ENCODE measurements around the gene TMTC2. TPM values are rescaled to one million over a fixed set of nuclear protein-coding genes. Genes with fewer than 3 reads are reported as not detected.

TMTC2 gene
- total RNA-seq, 1 donor from 2014 or later = 3.6 TPM

DNA sequence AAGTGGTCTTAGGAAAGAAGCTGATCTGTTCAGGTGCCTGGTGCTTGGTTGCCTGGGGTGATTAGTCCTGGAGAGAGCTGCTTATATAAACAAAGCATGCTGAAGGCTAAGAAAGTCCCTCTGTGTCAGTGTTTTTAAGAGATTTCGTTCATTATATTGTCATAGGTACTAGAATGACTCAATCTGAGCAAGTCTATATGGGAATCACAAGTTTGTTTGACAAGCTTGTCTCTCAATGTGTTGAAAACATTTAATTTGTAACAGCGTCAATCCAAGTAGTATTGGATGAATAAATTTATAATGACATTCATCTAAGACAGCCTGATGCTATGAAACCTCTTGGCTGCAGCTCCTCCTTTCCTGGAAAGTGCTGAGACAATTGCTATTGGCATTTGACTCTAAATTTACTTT is 256.3 kb downstream of the TMTC2 start:
- Mint-ChIP-seq H3K36me3 (ENCODE audit: low read depth, unreplicated experiment) (no peaks in the 10 kb centered on the region), H3K4me3 (ENCODE audit: unreplicated experiment) (no peak overlapping the region), H3K9me3 (ENCODE audit: unreplicated experiment) (no peaks in the 10 kb centered on the region), H3K27me3 (ENCODE audit: unreplicated experiment) (no peaks in the 10 kb centered on the region), H3K27ac (ENCODE audit: unreplicated experiment) (no peak overlapping the region), H3K4me1 (ENCODE audit: unreplicated experiment) (no peaks in the 10 kb centered on the region)
- DNase-seq (ENCODE audit: low spot score) = no peak
- TF ChIP-seq, protein P1, sequence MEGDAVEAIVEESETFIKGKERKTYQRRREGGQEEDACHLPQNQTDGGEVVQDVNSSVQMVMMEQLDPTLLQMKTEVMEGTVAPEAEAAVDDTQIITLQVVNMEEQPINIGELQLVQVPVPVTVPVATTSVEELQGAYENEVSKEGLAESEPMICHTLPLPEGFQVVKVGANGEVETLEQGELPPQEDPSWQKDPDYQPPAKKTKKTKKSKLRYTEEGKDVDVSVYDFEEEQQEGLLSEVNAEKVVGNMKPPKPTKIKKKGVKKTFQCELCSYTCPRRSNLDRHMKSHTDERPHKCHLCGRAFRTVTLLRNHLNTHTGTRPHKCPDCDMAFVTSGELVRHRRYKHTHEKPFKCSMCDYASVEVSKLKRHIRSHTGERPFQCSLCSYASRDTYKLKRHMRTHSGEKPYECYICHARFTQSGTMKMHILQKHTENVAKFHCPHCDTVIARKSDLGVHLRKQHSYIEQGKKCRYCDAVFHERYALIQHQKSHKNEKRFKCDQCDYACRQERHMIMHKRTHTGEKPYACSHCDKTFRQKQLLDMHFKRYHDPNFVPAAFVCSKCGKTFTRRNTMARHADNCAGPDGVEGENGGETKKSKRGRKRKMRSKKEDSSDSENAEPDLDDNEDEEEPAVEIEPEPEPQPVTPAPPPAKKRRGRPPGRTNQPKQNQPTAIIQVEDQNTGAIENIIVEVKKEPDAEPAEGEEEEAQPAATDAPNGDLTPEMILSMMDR (IDR thresholded peaks at IDR 0.05; ENCODE audit: unreplicated experiment) = no peak

DNA sequence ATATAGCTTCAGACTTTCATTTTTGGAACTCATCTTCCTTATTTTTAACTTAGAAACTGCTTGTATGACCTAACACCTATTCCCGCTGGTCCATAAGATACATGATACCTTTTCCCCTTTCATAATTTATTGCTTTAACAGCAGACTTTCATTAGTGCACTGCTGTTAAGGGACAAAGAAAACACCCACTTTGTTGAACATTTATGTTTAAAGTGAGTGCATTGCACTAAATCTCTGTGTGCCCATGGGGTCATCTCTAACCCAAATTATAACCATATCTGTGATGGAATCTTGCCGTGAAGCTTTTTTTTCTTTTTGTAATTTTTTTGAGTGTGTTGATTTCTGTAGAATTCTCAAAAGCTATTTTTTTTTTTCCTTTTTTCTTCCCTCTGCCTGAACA is 261.8 kb downstream of the TMTC2 start:
- DNase-seq (ENCODE audit: low spot score) = no peak
- H3K9me3 Mint-ChIP-seq (ENCODE audit: unreplicated experiment) = no peaks in the 10 kb centered on the region
- H3K27me3 Mint-ChIP-seq (ENCODE audit: unreplicated experiment) = no peaks in the 10 kb centered on the region
- TF ChIP-seq, protein P1 (IDR thresholded peaks at IDR 0.05; ENCODE audit: unreplicated experiment) = no peak
- no peak overlapping the region for H3K4me3 Mint-ChIP-seq (ENCODE audit: unreplicated experiment)
- no peak overlapping the region for H3K27ac Mint-ChIP-seq (ENCODE audit: unreplicated experiment)
- no peaks in the 10 kb centered on the region for H3K4me1 Mint-ChIP-seq (ENCODE audit: unreplicated experiment)
- H3K36me3 Mint-ChIP-seq (ENCODE audit: low read depth, unreplicated experiment) = no peaks in the 10 kb centered on the region

DNA sequence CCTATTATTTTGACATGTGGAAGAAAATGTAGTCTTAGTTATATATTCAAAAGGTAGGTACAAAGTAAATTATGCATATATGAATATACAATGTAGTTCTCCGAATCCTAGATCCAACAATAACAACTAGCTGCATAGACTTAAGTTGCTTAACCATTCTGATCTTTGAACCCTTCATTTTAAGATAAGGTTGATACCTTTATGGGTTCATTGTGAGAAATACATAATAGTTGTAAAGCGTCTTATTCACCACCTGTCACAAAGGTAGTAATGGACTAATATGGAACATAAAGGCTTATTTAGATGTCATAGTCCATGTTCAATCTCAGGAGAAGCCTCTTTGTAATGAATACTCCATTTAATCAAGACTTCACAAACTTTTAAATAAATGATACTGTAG is 263.6 kb downstream of the TMTC2 start:
- Mint-ChIP-seq H3K27ac (ENCODE audit: unreplicated experiment) (no peak overlapping the region), H3K36me3 (ENCODE audit: low read depth, unreplicated experiment) (no peaks in the 10 kb centered on the region), H3K4me1 (ENCODE audit: unreplicated experiment) (no peaks in the 10 kb centered on the region), H3K9me3 (ENCODE audit: unreplicated experiment) (no peaks in the 10 kb centered on the region), H3K27me3 (ENCODE audit: unreplicated experiment) (no peaks in the 10 kb centered on the region), H3K4me3 (ENCODE audit: unreplicated experiment) (no peak overlapping the region)
- TF ChIP-seq, protein P1 (IDR thresholded peaks at IDR 0.05; ENCODE audit: unreplicated experiment) = no peak
- DNase-seq (ENCODE audit: low spot score) = no peak

DNA sequence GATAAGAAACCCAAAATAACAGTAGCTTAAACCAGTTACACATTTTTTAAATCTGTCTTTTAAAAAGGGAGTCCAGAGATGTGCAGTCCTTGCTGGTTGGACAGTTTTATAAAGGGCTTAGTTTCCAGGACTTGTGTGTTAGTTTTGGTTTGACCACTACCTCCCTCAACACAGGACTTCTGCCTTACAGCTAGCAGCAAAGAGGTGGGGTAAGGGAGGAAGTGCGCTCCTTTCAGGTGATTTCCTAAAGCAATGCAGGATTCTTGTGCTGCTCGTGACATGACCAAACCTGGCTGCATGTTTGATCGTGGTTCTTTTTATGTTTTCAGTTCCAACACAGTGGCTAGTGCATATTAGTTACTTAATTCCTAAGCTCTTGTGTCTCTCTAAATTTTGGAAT is 266.2 kb downstream of the TMTC2 start:
- H3K36me3 Mint-ChIP-seq (ENCODE audit: low read depth, unreplicated experiment) = no peaks in the 10 kb centered on the region
- no peaks in the 10 kb centered on the region for H3K9me3 Mint-ChIP-seq (ENCODE audit: unreplicated experiment)
- no peaks in the 10 kb centered on the region for H3K4me1 Mint-ChIP-seq (ENCODE audit: unreplicated experiment)
- no peak overlapping the region for H3K4me3 Mint-ChIP-seq (ENCODE audit: unreplicated experiment)
- DNase-seq (ENCODE audit: low spot score) = no peak
- TF ChIP-seq, protein P1 (IDR thresholded peaks at IDR 0.05; ENCODE audit: unreplicated experiment) = no peak
- no peaks in the 10 kb centered on the region for H3K27me3 Mint-ChIP-seq (ENCODE audit: unreplicated experiment)
- H3K27ac Mint-ChIP-seq (ENCODE audit: unreplicated experiment) = no peak overlapping the region

DNA sequence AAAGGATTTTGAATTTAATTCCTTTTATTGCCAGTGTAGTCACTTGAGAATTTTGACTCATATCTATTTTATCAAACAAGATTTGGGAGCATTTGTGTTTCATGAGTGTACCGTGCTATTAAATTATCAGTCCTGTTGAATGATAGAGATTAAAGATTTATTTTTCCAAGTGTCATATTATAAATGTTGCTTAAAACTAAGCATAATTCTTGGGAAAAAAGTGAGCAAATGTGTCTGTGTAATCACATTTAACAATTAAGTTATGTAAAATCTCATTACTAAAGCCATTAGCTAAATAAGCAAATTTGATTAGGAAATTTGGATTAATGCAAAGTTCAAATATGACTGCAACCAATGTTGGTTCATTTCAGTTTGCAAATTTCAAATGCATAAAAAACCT is 266.7 kb downstream of the TMTC2 start:
- H3K4me3 Mint-ChIP-seq (ENCODE audit: unreplicated experiment) = no peak overlapping the region
- TF ChIP-seq, protein P1 (IDR thresholded peaks at IDR 0.05; ENCODE audit: unreplicated experiment) = no peak
- no peak for DNase-seq (ENCODE audit: low spot score)
- no peaks in the 10 kb centered on the region for H3K27me3 Mint-ChIP-seq (ENCODE audit: unreplicated experiment)
- H3K27ac Mint-ChIP-seq (ENCODE audit: unreplicated experiment) = no peak overlapping the region
- no peaks in the 10 kb centered on the region for H3K9me3 Mint-ChIP-seq (ENCODE audit: unreplicated experiment)
- H3K36me3 Mint-ChIP-seq (ENCODE audit: low read depth, unreplicated experiment) = no peaks in the 10 kb centered on the region
- H3K4me1 Mint-ChIP-seq (ENCODE audit: unreplicated experiment) = no peaks in the 10 kb centered on the region
